ENCODE data around the gene RPF1.
"Not testable (repeated sequence)": the region's sequence is repeated elsewhere in the genome, so short reads cannot be mapped to it uniquely, and the experiment has no call there.

The RPF1 gene

GRCh38 chr1:84436876-84437655, 42.0 kb upstream of the RPF1 start:
- no peak for DNase-seq (ENCODE audit: low read depth, low spot score)
- in situ Hi-C loops (cut with HindIII; ENCODE audit: low sequenced_read_pairs): no loop called here
- no peak for TF ChIP-seq CTCF (IDR thresholded peaks at IDR 0.05; ENCODE audit: low read depth, low read length)
- no peak overlapping the region for H3K4me3 ChIP-seq (ENCODE audit: low read depth, low read length)

- peak; percentile 41 for TF ChIP-seq CTCF (IDR thresholded peaks at IDR 0.05; ENCODE audit: low read depth, low read length)
- in situ Hi-C loops (cut with HindIII; ENCODE audit: low sequenced_read_pairs): no loop called here
- no peak overlapping the region for H3K4me3 ChIP-seq (ENCODE audit: low read depth, low read length)
- peak; percentile 91 for DNase-seq (ENCODE audit: low read depth, low spot score)
These were observed 36.8 kb upstream of the RPF1 start for GRCh38 chr1:84442256-84442655.

GRCh38 chr1:84442747-84443646, 36.1 kb upstream of the RPF1 start:
- DNase-seq (ENCODE audit: low read depth, low spot score); in situ Hi-C loops (cut with HindIII; ENCODE audit: low sequenced_read_pairs); H3K4me3 ChIP-seq (ENCODE audit: low read depth, low read length): not testable (repeated sequence)

- DNase-seq (ENCODE audit: low read depth, low spot score); in situ Hi-C loops (cut with HindIII; ENCODE audit: low sequenced_read_pairs); H3K4me3 ChIP-seq (ENCODE audit: low read depth, low read length): not testable (repeated sequence)
These were observed 30.4 kb upstream of the RPF1 start for GRCh38 chr1:84448704-84449103.

- DNase-seq (ENCODE audit: low read depth, low spot score): no peak
- no peak overlapping the region for H3K4me3 ChIP-seq (ENCODE audit: low read depth, low read length)
- TF ChIP-seq CTCF (IDR thresholded peaks at IDR 0.05; ENCODE audit: low read depth, low read length): no peak
- in situ Hi-C loops (cut with HindIII; ENCODE audit: low sequenced_read_pairs): no loop called here
These were observed 28.2 kb upstream of the RPF1 start for GRCh38 chr1:84450910-84451309.

- TF ChIP-seq CTCF (IDR thresholded peaks at IDR 0.05; ENCODE audit: low read depth, low read length): no peak
- H3K4me3 ChIP-seq (ENCODE audit: low read depth, low read length): no peak overlapping the region
- in situ Hi-C loops (cut with HindIII; ENCODE audit: low sequenced_read_pairs): no loop called here
- DNase-seq (ENCODE audit: low read depth, low spot score): no peak
These were observed 26.6 kb upstream of the RPF1 start for GRCh38 chr1:84452436-84452835.

GRCh38 chr1:84462118-84462517, 16.9 kb upstream of the RPF1 start:
- TF ChIP-seq CTCF (IDR thresholded peaks at IDR 0.05; ENCODE audit: low read depth, low read length): no peak
- H3K4me3 ChIP-seq (ENCODE audit: low read depth, low read length): no peak overlapping the region
- no peak for DNase-seq (ENCODE audit: low read depth, low spot score)
- in situ Hi-C loops (cut with HindIII; ENCODE audit: low sequenced_read_pairs): no loop called here

Data from astrocyte of the spinal cord (primary cell).